HG02571 (cell line): ENCODE measurements around the gene TRAPPC12.
"Not testable (repeated sequence)": the region's sequence is repeated elsewhere in the genome, so short reads cannot be mapped to it uniquely, and the experiment has no call there.

Source experiments
- ATAC-seq: cut with Tn5 transposase; IDR thresholded peaks from one replicate; pipeline ENCODE4 v1.9.1; 2021; ENCODE audit warnings: mild to moderate bottlenecking, moderate library complexity; ENCODE audit not compliant: unreplicated experiment

Gene TRAPPC12

DNA sequence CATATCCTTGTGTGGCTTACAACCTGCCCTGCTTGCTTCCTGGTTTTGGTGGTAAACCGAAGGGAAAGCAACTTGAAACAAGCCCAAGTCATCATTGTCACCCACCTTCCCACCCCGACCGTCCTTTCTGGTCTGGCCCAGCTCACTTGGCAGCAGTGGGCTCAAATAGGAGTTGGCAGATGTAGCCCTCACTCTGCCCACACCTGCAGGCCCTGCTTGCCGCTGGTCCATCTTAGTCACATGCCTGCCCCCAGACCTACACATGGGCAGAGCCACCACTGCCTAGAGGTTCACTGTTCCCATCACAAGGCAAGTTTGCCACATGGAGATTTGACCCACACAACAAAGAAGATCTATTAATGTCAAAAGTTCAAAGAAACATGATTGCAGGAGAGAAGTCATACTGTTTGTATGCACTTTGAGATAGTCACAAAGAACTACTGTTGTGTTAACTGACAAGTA, 11.2 kb upstream of the TRAPPC12 start:
- ATAC-seq, result no peak

DNA sequence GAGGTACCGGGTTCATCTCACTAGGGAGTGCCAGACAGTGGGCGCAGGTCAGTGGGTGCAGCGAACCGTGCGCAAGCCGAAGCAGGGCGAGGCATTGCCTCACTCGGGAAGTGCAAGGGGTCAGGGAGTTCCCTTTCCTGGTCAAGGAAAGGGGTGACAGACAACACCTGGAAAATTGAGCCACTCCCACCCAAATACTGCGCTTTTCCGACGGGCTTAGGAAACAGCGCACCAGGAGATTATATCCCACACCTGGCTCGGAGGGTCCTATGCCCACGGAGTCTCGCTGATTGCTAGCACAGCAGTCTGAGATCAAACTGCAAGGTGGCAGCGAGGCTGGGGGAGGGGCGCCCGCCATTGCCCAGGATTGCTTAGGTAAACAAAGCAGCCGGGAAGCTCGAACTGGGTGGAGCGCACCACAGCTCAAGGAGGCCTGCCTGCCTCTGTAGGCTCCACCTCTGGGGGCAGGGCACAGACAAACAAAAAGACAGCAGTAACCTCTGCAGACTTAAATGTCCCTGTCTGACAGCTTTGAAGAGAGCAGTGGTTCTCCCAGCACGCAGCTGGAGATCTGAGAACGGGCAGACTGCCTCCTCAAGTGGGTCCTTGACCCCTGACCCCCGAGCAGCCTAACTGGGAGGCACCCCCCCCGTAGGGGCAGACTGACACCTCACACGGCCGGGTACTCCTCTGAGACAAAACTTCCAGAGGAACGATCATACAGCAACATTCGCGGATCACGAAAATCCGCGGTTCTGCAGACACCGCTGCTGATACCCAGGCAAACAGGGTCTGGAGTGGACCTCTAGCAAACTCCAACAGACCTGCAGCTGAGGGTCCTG, 9.9 kb upstream of the TRAPPC12 start:
- not testable (repeated sequence) for ATAC-seq

DNA sequence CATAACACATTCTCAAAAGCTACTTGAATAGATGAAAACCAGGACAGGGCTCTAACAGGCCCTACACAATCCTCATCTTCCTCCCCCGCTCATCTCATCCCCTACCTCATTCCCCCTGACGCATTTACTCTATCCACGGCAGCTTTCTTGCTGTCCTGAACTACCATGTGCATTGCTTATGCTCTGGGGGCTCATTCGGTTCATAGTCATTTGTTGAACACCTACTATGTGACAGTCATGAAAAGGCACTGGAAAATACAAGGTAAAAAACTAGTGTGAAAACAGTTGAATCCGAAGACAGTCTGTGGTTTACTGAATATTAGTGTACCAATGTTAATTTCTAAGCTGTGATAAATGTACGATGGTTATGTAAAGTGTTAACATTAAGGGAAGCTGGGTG, 2.7 kb upstream of the TRAPPC12 start:
- ATAC-seq, result no peak

DNA sequence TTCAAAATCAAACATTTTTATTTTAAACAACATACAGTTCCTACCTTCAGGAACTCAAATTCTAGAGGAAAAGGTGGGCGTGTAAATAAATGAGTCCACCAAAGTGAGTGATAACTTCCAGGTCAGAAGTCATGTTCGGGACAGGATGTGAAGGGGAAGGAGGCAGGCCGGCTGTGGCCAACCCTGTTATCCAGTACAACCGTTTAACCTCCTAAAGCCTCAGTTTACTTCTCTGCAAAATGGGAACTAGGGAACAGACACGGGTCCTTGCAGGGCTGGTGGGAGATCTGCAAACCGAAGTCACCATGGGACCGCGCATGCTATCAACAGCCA, 2.2 kb upstream of the TRAPPC12 start:
- peak; percentile 16 for ATAC-seq

DNA sequence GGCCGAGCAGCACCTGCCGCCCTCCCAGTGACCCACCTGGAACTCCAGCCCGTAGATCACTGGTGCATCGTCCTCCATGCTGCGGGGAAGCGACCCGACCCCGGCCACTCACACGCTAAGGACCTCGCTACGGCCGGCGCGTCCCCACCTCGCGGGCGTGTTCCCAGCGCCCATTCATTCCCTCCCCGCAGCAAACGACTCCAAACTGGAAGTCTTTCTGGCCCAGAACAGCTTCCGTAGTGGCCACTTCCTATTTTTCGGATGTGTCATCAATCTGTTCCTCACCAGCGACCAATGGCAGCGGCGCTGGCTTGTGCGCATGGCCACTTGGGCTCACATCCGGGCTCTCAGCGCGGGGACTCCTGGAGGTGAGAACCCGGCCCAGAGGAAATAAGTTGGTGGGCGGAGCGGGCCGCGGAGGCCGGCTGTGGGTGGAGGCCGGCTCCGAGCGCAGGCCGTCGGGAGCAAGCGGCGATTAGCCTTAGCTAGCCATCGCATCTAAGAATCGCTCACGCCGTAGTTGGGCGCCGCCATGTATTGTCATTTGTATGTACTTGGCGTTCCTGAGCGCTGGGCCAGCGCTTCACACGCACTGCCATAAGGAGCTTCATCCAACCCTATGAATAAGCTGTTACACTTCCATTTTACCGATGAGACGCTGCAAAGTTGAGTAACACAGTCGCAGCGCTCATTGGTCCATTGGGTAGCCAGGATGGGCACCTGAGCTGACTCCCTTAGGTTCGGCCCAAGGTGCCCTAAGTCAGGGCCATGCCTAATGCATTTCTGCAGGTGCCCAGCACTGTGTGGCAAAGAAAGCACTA, 1.7 kb upstream of the TRAPPC12 start, which contains the start of gene EIPR1:
TSS of gene EIPR1 (minus strand) at position 207 of the 821 bp plus-strand sequence. CDS start at position 78, 129 bp downstream.
- peak; percentile 74 for ATAC-seq

DNA sequence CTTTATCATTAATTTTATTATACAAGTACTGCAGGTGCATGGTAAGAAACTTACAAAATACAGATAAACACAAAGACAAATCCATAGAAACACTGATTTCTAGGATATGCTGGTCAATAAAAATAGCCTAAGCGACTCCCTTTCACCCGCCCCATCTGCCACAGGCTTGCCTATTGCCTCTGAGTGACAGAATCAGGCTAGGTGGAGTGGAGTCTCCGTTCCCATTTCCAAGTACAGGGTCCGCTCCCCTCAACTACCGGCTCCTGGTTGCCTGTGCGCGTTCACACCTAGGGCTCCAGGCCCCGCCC, 201 bp upstream of the TRAPPC12 start:
- no peak for ATAC-seq

DNA sequence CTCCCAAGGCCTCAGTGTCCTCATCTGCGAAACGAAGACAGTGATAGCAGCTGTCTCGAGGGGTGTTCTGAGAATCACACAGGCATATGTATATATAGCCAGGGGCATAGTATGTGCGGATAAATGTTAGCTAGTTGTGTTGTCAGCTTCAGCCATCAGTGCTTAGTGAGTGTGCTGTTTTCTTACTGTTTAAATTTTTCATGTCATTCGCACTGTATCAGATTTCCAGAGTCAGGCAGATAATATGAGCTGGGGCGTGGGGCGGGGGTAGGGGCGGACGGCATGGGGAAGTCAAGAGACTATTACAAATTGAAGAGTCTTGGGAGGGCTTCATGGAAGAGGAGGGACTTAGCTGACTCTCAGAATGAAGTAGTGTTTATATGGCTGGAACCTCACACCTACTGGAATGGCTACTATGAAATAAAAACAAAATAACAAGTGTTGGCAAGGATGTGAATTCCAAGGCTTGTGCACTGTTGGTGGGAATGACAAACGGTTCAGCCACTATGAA, 7.0 kb downstream of the TRAPPC12 start:
- no peak for ATAC-seq

DNA sequence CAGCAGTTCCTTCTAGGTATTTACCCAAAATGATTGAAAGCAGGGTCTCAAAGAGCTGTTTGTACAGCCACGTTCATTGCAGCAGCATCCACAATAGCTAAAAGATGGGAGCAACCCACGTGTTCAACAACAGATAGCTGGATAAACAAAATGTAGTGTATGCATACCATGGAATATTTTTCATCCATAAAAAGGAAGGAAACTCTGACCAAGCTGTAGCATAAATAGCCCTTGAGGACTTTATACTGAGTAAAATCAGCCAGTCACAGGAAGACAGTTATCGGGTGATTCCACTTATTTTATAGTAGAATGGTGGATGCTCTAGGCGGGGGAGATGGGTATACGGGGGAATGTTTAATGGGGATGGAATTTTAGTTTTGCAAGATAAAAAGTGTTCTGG, 7.5 kb downstream of the TRAPPC12 start:
- ATAC-seq, result no peak

DNA sequence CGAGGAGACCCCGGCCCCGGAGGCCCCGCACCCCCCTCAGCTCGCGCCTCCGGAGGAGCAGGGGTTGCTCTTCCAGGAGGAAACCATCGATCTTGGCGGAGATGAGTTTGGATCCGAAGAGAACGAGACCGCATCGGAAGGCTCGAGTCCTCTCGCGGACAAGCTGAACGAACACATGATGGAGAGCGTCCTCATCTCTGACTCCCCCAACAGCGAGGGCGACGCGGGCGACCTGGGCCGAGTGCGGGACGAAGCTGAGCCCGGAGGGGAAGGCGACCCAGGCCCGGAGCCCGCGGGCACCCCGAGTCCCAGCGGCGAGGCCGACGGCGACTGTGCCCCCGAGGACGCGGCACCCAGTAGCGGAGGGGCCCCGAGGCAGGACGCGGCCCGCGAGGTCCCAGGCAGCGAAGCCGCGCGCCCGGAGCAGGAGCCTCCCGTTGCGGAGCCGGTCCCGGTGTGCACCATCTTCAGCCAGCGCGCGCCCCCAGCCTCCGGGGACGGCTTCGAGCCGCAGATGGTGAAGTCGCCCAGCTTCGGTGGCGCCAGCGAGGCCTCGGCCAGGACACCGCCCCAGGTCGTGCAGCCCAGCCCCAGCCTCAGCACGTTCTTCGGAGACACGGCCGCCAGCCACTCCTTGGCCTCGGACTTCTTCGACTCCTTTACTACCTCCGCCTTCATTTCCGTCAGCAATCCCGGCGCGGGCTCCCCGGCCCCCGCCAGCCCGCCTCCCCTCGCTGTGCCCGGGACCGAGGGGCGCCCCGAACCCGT, 8.3 kb downstream of the TRAPPC12 start:
- no peak for ATAC-seq

DNA sequence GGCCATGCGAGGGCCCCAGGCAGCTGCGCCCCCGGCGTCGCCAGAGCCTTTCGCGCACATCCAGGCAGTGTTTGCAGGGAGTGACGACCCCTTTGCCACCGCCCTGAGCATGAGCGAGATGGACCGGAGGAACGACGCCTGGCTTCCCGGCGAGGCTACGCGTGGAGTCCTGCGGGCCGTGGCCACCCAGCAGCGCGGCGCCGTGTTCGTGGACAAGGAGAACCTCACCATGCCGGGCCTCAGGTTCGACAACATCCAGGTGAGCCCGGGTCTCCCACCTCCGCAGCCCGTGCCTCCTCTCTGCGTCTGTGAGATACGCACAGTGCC, 8.9 kb downstream of the TRAPPC12 start:
- no peak for ATAC-seq

DNA sequence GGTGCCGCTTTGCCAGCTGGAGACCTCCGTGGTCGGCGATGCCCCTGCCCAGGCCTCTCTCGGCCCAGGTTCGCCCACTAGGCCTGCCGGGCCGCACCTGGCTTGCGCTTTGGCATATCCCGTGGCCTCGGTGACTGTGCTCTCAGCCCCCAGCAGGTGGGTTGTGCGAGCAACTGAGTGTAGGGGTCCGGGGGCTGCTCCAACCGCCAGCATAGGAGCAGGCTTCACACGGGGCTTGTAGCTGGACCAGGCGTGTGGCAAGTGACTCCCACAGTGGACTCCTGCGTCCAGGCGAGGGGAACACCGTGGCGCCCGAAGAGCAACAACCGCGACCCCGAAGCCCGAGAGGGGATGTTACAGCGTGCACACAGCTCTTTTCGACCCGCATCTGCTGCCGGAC, 9.7 kb downstream of the TRAPPC12 start:
- no peak for ATAC-seq

DNA sequence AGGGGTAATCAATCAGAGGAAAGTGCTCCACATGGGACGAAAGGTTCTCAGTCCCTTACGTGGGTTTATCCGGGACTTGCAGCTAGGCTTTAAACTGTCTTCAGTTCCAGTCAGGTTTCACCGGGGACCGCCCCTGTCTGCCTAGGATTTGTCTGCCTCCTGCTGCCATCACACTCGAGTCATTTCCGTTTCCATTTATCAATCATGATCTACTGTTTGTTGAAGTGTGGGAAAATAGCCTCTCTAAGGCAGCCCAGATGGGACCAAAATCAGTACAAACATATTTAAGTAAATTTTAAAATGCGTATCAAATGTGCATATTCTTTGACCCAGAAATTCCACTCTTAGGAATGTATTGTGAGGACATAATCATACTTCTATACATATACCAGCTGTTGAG, 10.5 kb downstream of the TRAPPC12 start:
- ATAC-seq, result no peak

DNA sequence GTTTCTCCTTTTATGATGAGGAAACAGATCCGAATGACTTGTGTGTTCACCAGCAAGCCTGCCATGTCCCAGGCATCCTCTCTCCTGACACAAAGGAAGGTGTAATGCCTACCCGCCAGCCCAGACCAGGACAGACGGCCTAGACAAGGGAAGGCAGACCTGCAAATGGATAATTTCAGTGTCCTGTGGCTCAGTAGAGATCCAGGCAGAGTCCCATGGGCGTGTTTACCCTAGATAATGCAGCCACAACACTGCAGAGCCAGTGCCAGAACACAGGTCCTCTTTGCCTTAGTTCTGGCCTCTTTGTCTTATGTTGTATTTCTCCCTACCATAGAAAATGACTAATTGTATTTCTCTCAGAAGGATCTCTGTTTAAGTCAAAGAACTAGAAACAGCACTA, 12.7 kb downstream of the TRAPPC12 start:
- ATAC-seq, result no peak

DNA sequence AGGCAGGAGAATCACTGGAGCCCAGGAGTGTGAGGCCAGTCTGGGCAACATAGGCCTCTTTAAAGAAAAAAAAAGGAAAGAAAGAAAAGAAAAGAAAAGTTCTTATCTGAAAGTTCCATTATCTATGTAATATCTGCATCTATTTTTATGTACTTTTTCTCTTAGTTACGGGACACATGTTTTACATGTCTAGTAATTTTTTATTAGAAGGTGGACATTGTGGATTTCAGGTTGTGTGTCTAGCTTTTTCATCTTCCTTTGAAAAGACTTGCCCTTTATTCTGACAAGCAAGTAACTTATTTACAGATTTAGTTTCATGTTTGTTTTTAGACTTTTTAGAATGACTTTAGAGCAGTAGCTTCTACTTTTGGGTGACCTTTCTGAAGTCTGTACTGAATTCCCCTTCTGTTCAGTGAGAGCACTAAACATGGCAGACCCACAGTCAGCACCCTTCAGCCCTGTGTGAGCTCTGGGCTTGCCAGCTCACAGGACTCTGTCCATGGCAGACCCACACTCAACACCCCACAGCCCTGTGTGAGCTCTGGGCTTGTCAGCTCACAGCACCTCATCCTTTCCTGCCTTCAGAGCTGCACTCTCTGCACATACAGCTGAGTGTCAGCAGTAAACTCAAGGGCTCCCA, 17.5 kb downstream of the TRAPPC12 start:
- ATAC-seq, result peak; percentile 78

DNA sequence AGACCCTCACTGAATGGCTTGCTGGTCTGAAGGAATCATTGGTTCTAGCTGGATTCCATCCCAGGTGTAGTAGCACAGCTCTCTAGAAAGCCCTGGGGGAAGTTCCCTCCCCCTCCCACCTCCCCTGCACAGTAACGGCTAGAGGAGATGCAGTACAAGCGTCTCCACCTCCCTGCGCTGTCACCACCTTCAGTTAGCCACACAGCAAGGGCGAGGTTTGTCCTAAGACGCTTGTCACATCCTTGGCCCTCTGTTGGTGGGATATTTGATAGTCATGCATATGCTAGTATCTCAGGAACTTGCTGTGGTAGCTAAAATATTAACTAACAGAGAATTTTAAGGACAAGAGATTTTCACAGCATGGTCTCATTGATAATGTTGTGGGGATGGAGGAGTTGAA, 19.4 kb downstream of the TRAPPC12 start:
- ATAC-seq, result no peak

DNA sequence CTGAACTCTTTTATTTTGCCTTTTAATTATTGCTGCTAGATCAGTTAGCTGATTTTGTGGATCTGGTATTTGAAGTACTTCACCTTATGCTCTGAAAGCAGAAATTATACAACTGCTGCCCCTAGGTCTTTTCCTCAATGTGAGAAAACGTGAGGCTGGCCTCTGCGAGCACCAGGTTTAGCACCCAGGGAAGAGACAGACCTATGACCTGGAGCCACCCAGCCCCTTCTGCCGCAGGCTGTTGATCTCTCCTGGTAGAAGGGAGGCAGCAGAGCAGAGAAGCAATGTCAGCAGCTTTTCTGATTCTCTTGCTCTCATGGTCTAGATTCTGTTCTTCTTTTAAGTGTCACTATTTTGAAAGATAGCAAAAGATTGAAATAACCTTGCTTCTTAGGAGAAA, 19.9 kb downstream of the TRAPPC12 start:
- ATAC-seq, result no peak

DNA sequence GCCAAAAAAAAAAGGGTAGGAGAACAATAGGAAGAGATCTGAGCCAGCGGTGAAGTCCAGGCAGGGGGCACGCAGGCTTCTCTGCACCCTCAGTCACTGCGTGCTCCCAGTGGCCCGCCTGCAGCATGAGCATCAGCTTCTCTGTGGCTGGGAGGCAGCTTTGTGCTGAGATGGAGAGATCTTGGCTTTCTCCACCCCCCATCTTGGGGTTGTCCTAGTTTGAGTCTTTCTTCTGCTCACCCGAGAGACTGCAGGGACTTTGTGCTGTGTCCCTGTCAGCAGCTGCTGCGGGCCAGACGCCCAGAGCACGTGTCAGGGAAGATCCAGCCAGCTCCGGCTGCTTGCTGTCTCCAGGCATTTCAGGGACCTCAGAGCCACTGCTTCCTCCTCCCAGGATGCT, 20.3 kb downstream of the TRAPPC12 start:
- no peak for ATAC-seq

DNA sequence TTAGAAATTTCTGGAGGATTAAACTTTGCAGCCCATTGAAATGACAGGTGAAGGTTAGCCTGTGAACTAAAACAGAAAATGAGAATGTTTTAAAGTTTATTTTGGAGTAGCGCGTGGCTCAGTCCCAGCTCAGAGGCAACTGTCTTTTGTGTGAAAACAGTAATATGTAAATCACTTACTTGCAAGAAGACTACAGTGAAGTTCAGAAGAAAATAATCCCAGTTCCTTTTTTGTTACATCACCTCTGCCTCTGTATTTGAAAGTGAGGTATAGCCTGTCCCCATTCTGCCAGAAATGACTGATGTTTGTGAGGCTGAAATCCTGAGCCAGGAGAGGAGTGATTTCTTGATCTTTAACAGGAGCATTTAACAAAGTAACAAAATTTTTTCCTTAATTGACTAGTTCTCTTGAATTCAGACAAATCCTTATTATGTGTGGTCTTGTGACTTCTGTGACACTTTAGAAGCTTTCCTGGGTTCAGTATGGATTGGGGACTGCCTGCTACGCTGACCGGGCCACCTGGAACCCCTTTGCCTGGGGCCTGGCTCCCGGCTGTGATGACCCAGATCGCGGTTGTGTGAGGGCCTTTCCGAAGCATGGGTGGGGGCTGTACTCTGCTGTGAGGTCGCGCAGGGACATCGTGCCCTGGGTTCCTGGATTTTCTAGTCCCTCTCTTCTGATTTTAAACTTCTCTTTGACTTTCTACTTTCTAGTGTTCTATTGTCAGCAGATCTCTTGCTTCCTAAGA, 24.3 kb downstream of the TRAPPC12 start:
- ATAC-seq, result peak; percentile 99

DNA sequence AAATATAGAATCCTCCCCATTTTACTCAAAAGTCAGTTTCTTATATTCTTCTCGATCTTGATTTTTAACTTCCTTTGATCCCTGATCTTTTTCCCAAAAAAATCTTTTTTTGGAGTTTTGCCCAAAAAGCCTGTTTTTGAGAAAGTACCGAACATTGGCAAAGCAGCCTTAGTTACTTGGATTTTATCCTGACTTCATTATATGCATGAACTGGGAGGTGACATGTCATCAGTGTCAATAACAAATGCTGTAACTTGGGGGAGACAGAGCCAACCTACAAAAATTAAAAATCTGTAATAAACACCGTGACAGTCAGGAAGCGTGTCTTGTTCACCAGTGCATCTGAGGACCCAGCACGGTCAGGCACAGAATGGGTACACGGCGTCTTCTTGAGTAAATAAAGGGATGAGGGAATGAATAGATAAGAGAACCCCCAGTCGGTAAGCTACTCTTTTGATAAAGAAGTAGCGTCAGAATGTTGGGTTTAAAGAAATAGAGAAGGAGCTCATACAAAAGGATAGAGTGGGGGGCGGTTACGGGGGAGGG, 24.9 kb downstream of the TRAPPC12 start:
- no peak for ATAC-seq

DNA sequence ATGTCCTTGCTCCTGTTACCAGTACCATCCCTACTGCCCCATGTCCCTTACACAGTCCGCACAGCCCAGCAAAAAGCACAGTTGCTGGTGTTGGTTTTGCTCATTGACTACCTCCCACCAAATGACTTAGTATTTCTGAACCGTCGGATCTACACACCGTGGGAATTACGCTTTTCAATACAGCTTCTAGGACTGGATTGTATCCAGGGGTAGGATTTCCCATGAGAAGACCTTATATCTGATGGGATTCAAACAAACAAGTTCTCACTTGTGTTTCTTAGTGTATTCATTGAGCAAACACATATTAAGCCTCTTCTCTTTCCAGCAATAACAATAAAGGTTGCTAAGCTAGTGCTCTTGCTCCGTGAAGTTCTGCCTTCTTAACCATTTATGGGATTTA, 25.8 kb downstream of the TRAPPC12 start:
- ATAC-seq, result no peak
